HG03521 (cell line): ENCODE results near the gene CLEC12A.

ENCODE experiments used
- ATAC-seq: cut with Tn5 transposase; IDR thresholded peaks from one replicate; pipeline ENCODE4 v1.9.1; 2021; ENCODE audit warnings: mild to moderate bottlenecking, moderate library complexity; ENCODE audit not compliant: unreplicated experiment

CLEC12A gene

DNA sequence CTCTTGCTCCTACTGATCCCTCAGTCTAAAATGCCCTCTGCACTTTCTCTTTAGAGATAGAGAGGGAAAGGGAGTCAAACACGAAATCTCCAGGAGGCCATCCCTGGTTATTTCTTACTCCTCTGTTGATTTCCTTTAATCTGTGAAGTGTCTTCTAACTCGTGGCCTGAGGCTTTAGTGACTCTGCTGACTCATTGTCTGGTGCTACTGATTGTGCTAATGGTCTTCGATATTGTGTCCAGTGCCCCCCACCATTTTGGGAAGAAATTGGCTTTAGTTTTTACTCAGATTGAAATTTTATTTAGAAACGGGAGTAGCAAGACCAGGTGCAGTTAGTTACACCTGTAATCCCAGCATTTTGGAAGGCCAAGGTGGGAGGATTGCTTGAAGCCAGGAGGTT is 60.1 kb downstream of the CLEC12A start:
- ATAC-seq = no peak

- no peak for ATAC-seq
These were observed 60.6 kb downstream of the CLEC12A start for GRCh38 chr12:10031771-10032175.

- ATAC-seq = no peak
These were observed 62.8 kb downstream of the CLEC12A start for GRCh38 chr12:10033783-10034545.
